Activated CD4-positive, alpha-beta T cell treated with anti-CD3 and anti-CD28 coated beads, Interleukin-2, amount 50 U/mL, for 24 hours (primary cell): ENCODE measurements around the gene RPH3AL.

Experiments used
- DNase-seq, 2 donors: peaks; one replicate each; pipeline ENCODE4 v3.0.0-alpha.2; 2020; ENCODE audit warnings: low read depth in 1 of 2, low spot score in 1 of 2

RPH3AL gene

GRCh38 chr17:266219-266618 is 86.4 kb downstream of the RPH3AL start:
- no peak for DNase-seq

GRCh38 chr17:265718-266117 is 86.9 kb downstream of the RPH3AL start:
- no peak for DNase-seq

- DNase-seq, result no peak
These were observed 88.8 kb downstream of the RPH3AL start for GRCh38 chr17:263773-264172.

- DNase-seq, result no peak
These were observed 89.3 kb downstream of the RPH3AL start for GRCh38 chr17:263271-263670.

GRCh38 chr17:261635-262034 is 91.0 kb downstream of the RPH3AL start:
- DNase-seq, result no peak

GRCh38 chr17:260944-261343 is 91.7 kb downstream of the RPH3AL start:
- no peak for DNase-seq

- no peak for DNase-seq
These were observed 92.4 kb downstream of the RPH3AL start for GRCh38 chr17:260031-260791.

GRCh38 chr17:259341-259976 is 93.1 kb downstream of the RPH3AL start:
- DNase-seq, result no peak

- DNase-seq, result no peak
These were observed 93.7 kb downstream of the RPH3AL start for GRCh38 chr17:258906-259305.

GRCh38 chr17:258045-258734 is 94.4 kb downstream of the RPH3AL start:
- no peak for DNase-seq

- DNase-seq, result no peak
These were observed 99.3 kb downstream of the RPH3AL start for GRCh38 chr17:253091-253846.

- no peak for DNase-seq
These were observed 100.2 kb downstream of the RPH3AL start for GRCh38 chr17:252456-252855.

- no peak for DNase-seq
These were observed 101.1 kb downstream of the RPH3AL start for GRCh38 chr17:251531-251930.

GRCh38 chr17:250487-251300 is 101.9 kb downstream of the RPH3AL start:
- DNase-seq, result no peak

- DNase-seq, result no peak
These were observed 103.2 kb downstream of the RPH3AL start for GRCh38 chr17:249236-249993.

GRCh38 chr17:248337-249235 is 104.0 kb downstream of the RPH3AL start:
- no peak for DNase-seq

GRCh38 chr17:247767-248166 is 104.8 kb downstream of the RPH3AL start:
- no peak for DNase-seq

GRCh38 chr17:246851-247421 is 105.7 kb downstream of the RPH3AL start:
- DNase-seq, result no peak

GRCh38 chr17:246226-246625 is 106.4 kb downstream of the RPH3AL start:
- DNase-seq, result no peak
